ENCODE measurements around the gene AP5Z1. TPM values are rescaled to one million over a fixed set of nuclear protein-coding genes. Genes with fewer than 3 reads are reported as not detected.

Gene AP5Z1
- total RNA-seq, 2 donors from 2014 or later = 31.0 to 34.7 TPM

GRCh38 chr7:4774658-4775249 is 669 bp upstream of the AP5Z1 start:
- Histone ChIP-seq H3K36me3 (ENCODE audit: control insufficient read depth, insufficient read depth, low read length) (peaks cover 8% of the 10 kb centered on the region), H3K27ac (ENCODE audit: low read depth, low read length) (peak overlapping the region; percentile 84), H3K27me3 (ENCODE audit: control insufficient read depth, insufficient read depth, low read length, poor library complexity, severe bottlenecking) (no peaks in the 10 kb centered on the region), H3K4me1 (ENCODE audit: control insufficient read depth, insufficient read depth, low read length) (no peaks in the 10 kb centered on the region), H3K9me3 (ENCODE audit: control insufficient read depth, low read length) (no peaks in the 10 kb centered on the region), H3K4me3 (ENCODE audit: low read length) (peak overlapping the region; percentile 97), H3K9ac (ENCODE audit: extremely low read depth, low read length, poor library complexity, severe bottlenecking) (peak overlapping the region; percentile 95)
- no peaks in the 10 kb centered on the region for H3K9me3 Mint-ChIP-seq
- peaks cover 16% of the 10 kb centered on the region for H3K4me1 Mint-ChIP-seq
- peak overlapping the region; percentile 98 for H3K4me3 Mint-ChIP-seq
- no peaks in the 10 kb centered on the region for H3K27me3 Mint-ChIP-seq (ENCODE audit: insufficient read depth)
- H3K27ac Mint-ChIP-seq = peak overlapping the region; percentile 99
- WGBS, 2 experiments (ENCODE audit: insufficient coverage in 1 of 2, insufficient read length in 1 of 2) = 30 to 41% methylated on average over 17 to 24 of the region's 24 CpGs
- no peak for DNase-seq
- no peak for TF ChIP-seq CTCF (conservative IDR thresholded peaks at IDR 0.05)
- peaks cover 22% of the 10 kb centered on the region for H3K36me3 Mint-ChIP-seq (ENCODE audit: low read depth)

- peak overlapping the region; percentile 99 for H3K27ac Mint-ChIP-seq
Observed at GRCh38 chr7:4775848-4776623, 613 bp downstream of the AP5Z1 start.

GRCh38 chr7:4779118-4779517 is 3.7 kb downstream of the AP5Z1 start:
- H3K4me1 Mint-ChIP-seq = peaks cover 14% of the 10 kb centered on the region
- peaks cover 34% of the 10 kb centered on the region for H3K36me3 ChIP-seq (ENCODE audit: control insufficient read depth, insufficient read depth, low read length)
- TF ChIP-seq CTCF (conservative IDR thresholded peaks at IDR 0.05) = no peak
- no peaks in the 10 kb centered on the region for H3K9me3 ChIP-seq (ENCODE audit: control insufficient read depth, low read length)
- no peak overlapping the region for H3K9ac ChIP-seq (ENCODE audit: extremely low read depth, low read length, poor library complexity, severe bottlenecking)
- DNase-seq = no peak
- H3K27ac ChIP-seq (ENCODE audit: low read depth, low read length) = no peak overlapping the region
- no peaks in the 10 kb centered on the region for H3K9me3 Mint-ChIP-seq
- H3K27me3 ChIP-seq (ENCODE audit: control insufficient read depth, insufficient read depth, low read length, poor library complexity, severe bottlenecking) = no peaks in the 10 kb centered on the region
- no peak overlapping the region for H3K4me3 ChIP-seq (ENCODE audit: low read length)
- H3K4me3 Mint-ChIP-seq = no peak overlapping the region
- H3K4me1 ChIP-seq (ENCODE audit: control insufficient read depth, insufficient read depth, low read length) = no peaks in the 10 kb centered on the region
- no peaks in the 10 kb centered on the region for H3K27me3 Mint-ChIP-seq (ENCODE audit: insufficient read depth)
- H3K36me3 Mint-ChIP-seq (ENCODE audit: low read depth) = peaks cover 35% of the 10 kb centered on the region
- no peak overlapping the region for H3K27ac Mint-ChIP-seq
- WGBS, 2 experiments (ENCODE audit: insufficient coverage in 1 of 2, insufficient read length in 1 of 2) = no CpG with 5 or more reads among the region's 5 CpGs

More at GRCh38 chr7:4775848-4776623, 613 bp downstream of the AP5Z1 start:
- Mint-ChIP-seq H3K36me3 (ENCODE audit: low read depth) (peaks cover 21% of the 10 kb centered on the region), H3K9me3 (no peaks in the 10 kb centered on the region), H3K4me3 (peak overlapping the region; percentile 98), H3K4me1 (peaks cover 16% of the 10 kb centered on the region), H3K27me3 (ENCODE audit: insufficient read depth) (no peaks in the 10 kb centered on the region)
- Histone ChIP-seq H3K9me3 (ENCODE audit: control insufficient read depth, low read length) (no peaks in the 10 kb centered on the region), H3K9ac (ENCODE audit: extremely low read depth, low read length, poor library complexity, severe bottlenecking) (peak overlapping the region; percentile 95), H3K4me3 (ENCODE audit: low read length) (peak overlapping the region; percentile 97), H3K27ac (ENCODE audit: low read depth, low read length) (no peak overlapping the region), H3K36me3 (ENCODE audit: control insufficient read depth, insufficient read depth, low read length) (peaks cover 18% of the 10 kb centered on the region), H3K4me1 (ENCODE audit: control insufficient read depth, insufficient read depth, low read length) (no peaks in the 10 kb centered on the region), H3K27me3 (ENCODE audit: control insufficient read depth, insufficient read depth, low read length, poor library complexity, severe bottlenecking) (no peaks in the 10 kb centered on the region)
- DNase-seq = peak; percentile 66
- WGBS, 2 experiments (ENCODE audit: insufficient coverage in 1 of 2, insufficient read length in 1 of 2) = 21 to 31% methylated on average over 23 to 32 of the region's 32 CpGs
- no peak for TF ChIP-seq CTCF (conservative IDR thresholded peaks at IDR 0.05)
